NT2/D1 (cell line): Measurements from ENCODE around the gene FGFR2.

ENCODE experiments used
- DNase-seq: peaks from one replicate; pipeline ENCODE4 v3.0.0-alpha.2; 2011; ENCODE audit warnings: low read depth, low spot score
- H3K27me3 ChIP-seq: 2 replicates; pipeline ENCODE4 v1.6.0; 2011; ENCODE audit warnings: mild to moderate bottlenecking; ENCODE audit not compliant: insufficient read length, insufficient read depth
- H3K36me3 ChIP-seq: 2 replicates; pipeline ENCODE4 v1.6.1; 2011; ENCODE audit warnings: mild to moderate bottlenecking, low read length, mixed read lengths; ENCODE audit not compliant: insufficient read depth, insufficient read length
- H3K4me1 ChIP-seq: 2 replicates; pipeline ENCODE4 v1.5.1; 2011; ENCODE audit not compliant: insufficient read depth, insufficient read length
- H3K4me3 ChIP-seq: 2 replicates; pipeline ENCODE4 v1.5.1; 2011; ENCODE audit warnings: low read depth; ENCODE audit not compliant: insufficient read length
- H3K9ac ChIP-seq: 2 replicates; pipeline ENCODE4 v1.6.0; 2011; ENCODE audit warnings: low read depth; ENCODE audit not compliant: insufficient read length
- H3K9me3 ChIP-seq: 2 replicates; pipeline ENCODE4 v1.5.1; 2011; ENCODE audit warnings: mild to moderate bottlenecking, low read length; ENCODE audit not compliant: insufficient read depth
- SUZ12 ChIP-seq: IDR thresholded peaks from 2 replicates; pipeline ENCODE4 v1.6.1; 2011; ENCODE audit not compliant: insufficient read length, insufficient read depth; ENCODE audit errors: extremely low read depth
- YY1 ChIP-seq: IDR thresholded peaks from 2 replicates; pipeline ENCODE4 v1.6.1; 2011; ENCODE audit not compliant: insufficient read length, insufficient read depth
- ZNF274 ChIP-seq: IDR thresholded peaks from 2 replicates; pipeline ENCODE4 v1.6.1; 2011; ENCODE audit warnings: mild to moderate bottlenecking, low read depth, low read length

FGFR2 gene

DNA sequence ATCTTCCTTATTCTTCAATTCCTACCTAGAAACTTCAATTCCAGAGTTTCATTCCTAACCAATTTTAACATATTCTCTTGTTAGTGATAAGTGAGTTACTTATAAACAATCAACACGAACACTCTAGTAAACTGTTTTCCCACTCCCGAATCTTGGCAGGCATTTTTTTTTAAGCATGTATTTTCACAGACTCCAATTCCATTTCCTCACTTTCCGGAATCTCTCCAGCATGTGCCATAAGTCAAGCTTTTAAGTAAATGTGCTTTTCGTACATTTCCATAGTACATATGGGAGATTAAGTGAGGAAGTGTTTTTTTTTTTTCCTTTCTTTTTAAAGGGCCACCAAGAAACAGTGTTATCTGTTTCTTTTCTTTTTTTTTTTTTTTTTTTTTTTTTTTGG, 89.1 kb downstream of the FGFR2 start:
- Histone ChIP-seq H3K9ac (no peak overlapping the region), H3K36me3 (peaks cover 24% of the 10 kb centered on the region), H3K4me1 (no peaks in the 10 kb centered on the region), H3K27me3 (no peaks in the 10 kb centered on the region), H3K4me3 (no peak overlapping the region), H3K9me3 (no peaks in the 10 kb centered on the region)
- no peak for DNase-seq
- TF ChIP-seq YY1 (no peak), SUZ12 (no peak), ZNF274 (no peak)

DNA sequence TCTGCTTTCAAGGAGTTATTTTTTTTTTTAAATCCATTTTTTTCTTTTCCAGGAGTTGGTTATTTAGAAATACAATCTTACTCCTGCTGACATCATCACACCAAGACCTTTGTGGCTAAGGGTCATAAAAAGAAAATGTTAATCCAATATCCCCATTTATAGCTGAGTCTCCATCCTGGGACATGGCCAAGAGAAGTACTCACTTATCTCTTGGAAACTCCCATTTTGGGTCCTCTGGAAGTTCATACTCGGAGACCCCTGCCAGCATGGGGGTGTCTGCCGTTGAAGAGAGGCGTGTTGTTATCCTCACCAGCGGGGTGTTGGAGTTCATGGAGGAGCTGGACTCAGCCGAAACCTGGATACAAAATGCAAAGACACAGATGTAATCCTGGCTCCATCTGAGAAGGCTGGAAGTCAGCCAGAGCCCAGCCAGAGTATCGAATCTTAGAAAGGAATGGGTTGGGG, 94.6 kb downstream of the FGFR2 start:
- TF ChIP-seq YY1 (no peak), ZNF274 (no peak), SUZ12 (no peak)
- H3K27me3 ChIP-seq = no peaks in the 10 kb centered on the region
- no peaks in the 10 kb centered on the region for H3K4me1 ChIP-seq
- H3K36me3 ChIP-seq = peaks cover 54% of the 10 kb centered on the region
- H3K9ac ChIP-seq = no peak overlapping the region
- no peak overlapping the region for H3K4me3 ChIP-seq
- H3K9me3 ChIP-seq = no peaks in the 10 kb centered on the region
- no peak for DNase-seq

DNA sequence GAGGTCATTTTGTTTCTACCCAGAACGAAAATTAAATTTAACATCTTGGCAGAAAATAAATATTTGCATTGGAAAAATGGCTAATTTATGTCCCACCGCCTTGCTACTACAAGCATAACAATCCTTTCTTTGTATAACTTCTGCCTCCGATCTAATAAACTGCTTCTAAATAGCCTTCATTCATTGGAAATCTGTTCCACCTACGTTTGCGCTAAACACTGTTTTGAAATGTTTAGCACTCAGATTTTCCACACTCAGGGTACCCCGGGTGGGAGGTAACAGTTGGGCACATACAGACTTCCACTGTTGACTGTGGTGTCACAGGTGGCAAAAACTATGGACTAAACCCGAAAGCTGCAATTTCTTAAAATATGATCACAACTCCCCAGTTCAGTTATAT, 96.4 kb downstream of the FGFR2 start:
- Histone ChIP-seq H3K27me3 (no peaks in the 10 kb centered on the region), H3K4me3 (no peak overlapping the region), H3K9ac (no peak overlapping the region), H3K36me3 (peaks cover 55% of the 10 kb centered on the region), H3K9me3 (no peaks in the 10 kb centered on the region), H3K4me1 (no peaks in the 10 kb centered on the region)
- no peak for DNase-seq
- TF ChIP-seq YY1 (no peak), SUZ12 (no peak), ZNF274 (no peak)

DNA sequence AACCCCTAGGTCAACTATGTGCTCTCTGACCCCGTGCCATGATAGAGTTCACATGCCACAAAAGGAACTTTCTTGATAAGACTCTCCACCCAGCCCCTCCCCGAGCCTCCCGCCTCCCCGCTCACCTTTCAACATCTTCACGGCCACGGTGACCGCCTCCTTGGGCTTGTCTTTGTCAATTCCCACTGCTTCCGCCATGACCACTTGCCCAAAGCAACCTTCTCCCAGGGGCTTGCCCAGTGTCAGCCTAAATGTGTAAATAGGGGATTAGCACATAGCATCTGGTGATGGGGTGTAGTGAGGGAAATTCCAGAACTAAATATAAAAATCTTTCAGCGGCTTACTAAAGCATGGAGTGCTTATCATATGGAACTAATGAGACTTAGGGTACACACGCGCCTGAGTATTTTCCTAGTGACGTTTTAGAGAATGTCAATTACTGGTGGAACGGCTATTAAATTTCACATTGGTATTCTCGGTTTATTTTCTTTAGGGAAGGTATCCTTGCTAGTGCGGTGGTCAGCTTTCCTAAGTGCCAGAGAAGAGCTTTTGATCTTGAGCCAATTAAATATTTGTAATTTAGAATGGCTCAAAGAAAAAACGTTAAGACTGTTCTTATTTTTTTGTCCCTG, 97.4 kb downstream of the FGFR2 start:
- Histone ChIP-seq H3K27me3 (no peaks in the 10 kb centered on the region), H3K36me3 (peaks cover 61% of the 10 kb centered on the region), H3K4me1 (no peaks in the 10 kb centered on the region), H3K9ac (no peak overlapping the region), H3K4me3 (no peak overlapping the region), H3K9me3 (no peaks in the 10 kb centered on the region)
- no peak for DNase-seq
- TF ChIP-seq YY1 (no peak), SUZ12 (no peak), ZNF274 (no peak)

DNA sequence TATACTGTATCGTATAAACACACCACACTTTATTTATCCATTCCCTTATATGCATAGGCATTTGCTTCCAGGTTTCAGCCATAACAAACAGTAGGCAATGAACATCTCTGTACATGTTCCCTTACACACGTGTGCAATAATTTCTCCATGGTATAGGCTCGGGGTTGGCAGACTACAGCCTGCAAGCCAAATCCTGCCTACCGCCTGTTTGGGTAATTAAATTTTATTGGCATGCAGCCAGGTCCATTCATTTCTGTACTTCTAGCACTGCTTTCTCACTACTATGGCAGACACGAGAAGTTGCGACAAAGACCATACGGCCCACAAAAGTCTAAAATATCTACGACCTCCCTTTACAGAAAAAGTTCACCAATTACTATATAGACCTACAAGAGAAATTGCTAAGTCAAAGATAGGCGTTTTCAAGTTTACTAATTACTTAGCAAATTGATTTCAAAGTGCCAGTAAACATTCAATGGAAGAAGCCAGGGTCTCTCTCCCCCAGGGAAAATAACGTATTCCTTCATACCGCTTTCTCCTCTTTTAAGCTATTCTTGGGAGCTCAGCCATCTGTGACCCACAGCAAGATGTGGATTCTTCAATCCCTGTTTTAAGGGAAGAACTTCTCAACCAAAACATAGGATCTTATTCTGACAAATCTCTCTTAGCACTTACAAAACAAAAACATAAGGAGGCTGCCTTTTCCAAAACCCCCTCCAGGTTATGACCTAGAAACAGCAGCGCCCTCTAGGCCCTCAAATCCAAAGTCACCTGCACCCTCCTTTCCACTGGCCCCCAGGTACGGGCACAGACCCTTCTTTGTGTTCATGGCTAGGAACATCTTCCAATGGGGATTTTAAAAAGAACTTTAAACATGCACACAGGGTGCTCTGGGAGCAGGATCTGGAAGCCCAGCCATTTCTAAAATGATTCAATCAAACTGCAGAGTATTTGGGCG, 100.5 kb downstream of the FGFR2 start:
- no peaks in the 10 kb centered on the region for H3K9me3 ChIP-seq
- DNase-seq = no peak
- no peaks in the 10 kb centered on the region for H3K27me3 ChIP-seq
- no peak overlapping the region for H3K9ac ChIP-seq
- H3K36me3 ChIP-seq = peaks cover 61% of the 10 kb centered on the region
- peaks cover 4% of the 10 kb centered on the region for H3K4me1 ChIP-seq
- no peak overlapping the region for H3K4me3 ChIP-seq
- TF ChIP-seq SUZ12 (no peak), YY1 (no peak), ZNF274 (no peak)

DNA sequence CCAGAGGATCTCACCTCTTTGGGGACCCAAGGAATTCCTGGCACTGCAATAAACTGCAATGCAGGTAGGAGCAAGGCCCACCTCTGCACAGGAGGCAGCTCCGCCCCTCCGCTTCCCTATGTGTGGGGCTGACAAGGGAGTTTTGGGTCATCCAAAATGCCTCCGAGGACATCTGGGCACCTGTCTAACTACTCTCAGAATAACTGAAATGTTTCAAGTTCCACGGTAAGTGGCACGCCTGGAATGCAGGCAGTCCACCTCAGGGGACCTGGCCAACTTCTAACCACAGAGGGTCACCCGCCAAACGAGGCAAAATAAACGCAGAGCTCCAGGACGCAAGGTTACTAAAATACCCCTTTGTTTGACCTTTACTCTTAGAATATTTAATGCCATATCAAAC, 102.5 kb downstream of the FGFR2 start:
- TF ChIP-seq SUZ12 = no peak
- Histone ChIP-seq H3K4me3 (no peak overlapping the region), H3K9ac (no peak overlapping the region), H3K9me3 (no peaks in the 10 kb centered on the region), H3K4me1 (peaks cover 4% of the 10 kb centered on the region), H3K36me3 (peaks cover 54% of the 10 kb centered on the region), H3K27me3 (no peaks in the 10 kb centered on the region)
- no peak for DNase-seq

DNA sequence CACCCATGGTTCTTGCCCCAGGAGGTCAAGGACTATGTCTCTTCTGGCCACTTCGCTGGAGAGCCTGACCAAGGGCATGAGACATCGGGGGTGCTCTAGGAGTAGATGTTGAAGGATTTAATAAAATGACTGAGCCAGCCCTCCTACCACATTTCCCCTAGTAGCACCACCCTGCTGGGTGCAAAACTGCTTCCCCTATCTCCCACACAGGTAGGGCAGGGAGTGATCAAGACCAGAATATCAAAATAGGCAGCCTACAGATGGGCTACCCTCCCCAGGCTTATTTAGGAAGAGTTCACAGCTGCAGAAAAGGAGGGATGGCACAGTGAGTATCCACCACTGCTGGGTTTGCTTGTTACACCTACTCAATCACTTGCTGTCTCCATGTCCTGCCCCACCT, 103.9 kb downstream of the FGFR2 start:
- peaks cover 4% of the 10 kb centered on the region for H3K4me1 ChIP-seq
- no peaks in the 10 kb centered on the region for H3K9me3 ChIP-seq
- DNase-seq = no peak
- H3K9ac ChIP-seq = no peak overlapping the region
- no peaks in the 10 kb centered on the region for H3K27me3 ChIP-seq
- H3K36me3 ChIP-seq = peaks cover 41% of the 10 kb centered on the region
- TF ChIP-seq ZNF274 (no peak), YY1 (no peak), SUZ12 (no peak)
- H3K4me3 ChIP-seq = no peak overlapping the region
